Kidney (tissue), 14 donors: Measurements from ENCODE around the gene ZNF547. TPM values are rescaled to one million over a fixed set of nuclear protein-coding genes. Genes with fewer than 3 reads are reported as not detected.

Experiments used
- DNase-seq, 5 donors: peaks; one replicate each; pipeline ENCODE4 v3.0.0-alpha.2; 2013 to 2020
- FAIRE-seq: peaks from 2 replicates; lab custom pipeline; 2012; peaks lifted over from hg19 to GRCh38; lab: Jason Lieb, UNC
- H3K27ac ChIP-seq, 2 donors: one replicate each; pipeline ENCODE4 v1.7.0; 2013; ENCODE audit warnings: low read depth in 2 of 2, low read length in 2 of 2, inconsistent platforms in 1 of 2
- H3K27me3 ChIP-seq: one replicate; pipeline ENCODE4 v1.7.1; 2013; ENCODE audit warnings: low read length, inconsistent platforms; ENCODE audit not compliant: control insufficient read depth, insufficient read depth
- H3K36me3 ChIP-seq, 3 donors: one replicate each; pipeline versions ENCODE4 v1.7.0 to v1.7.1; 2013; ENCODE audit warnings: low read length in 3 of 3, control low read depth in 1 of 3, inconsistent platforms in 1 of 3; ENCODE audit not compliant: insufficient read depth in 3 of 3, control insufficient read depth in 2 of 3
- H3K4me1 ChIP-seq, 3 donors: one replicate each; pipeline versions ENCODE4 v1.7.0 to v1.7.1; 2013; ENCODE audit warnings: low read length in 3 of 3, inconsistent platforms in 1 of 3, low read depth in 1 of 3; ENCODE audit not compliant: control insufficient read depth in 2 of 3, insufficient read depth in 2 of 3
- H3K4me3 ChIP-seq, 3 donors: one replicate each; pipeline versions ENCODE4 v1.7.0 to v1.8.1; 2013; ENCODE audit warnings: low read length in 3 of 3, control low read depth in 1 of 3, inconsistent platforms in 1 of 3
- H3K9ac ChIP-seq, 3 donors: one replicate each; pipeline versions ENCODE4 v1.7.0 to v1.7.1; 2013; ENCODE audit warnings: low read length in 3 of 3, control low read depth in 1 of 3, inconsistent platforms in 1 of 3
- H3K9me3 ChIP-seq, 3 donors: one replicate each; pipeline versions ENCODE4 v1.7.0 to v1.7.1; 2013; ENCODE audit warnings: low read length in 3 of 3, control low read depth in 1 of 3, inconsistent platforms in 1 of 3; ENCODE audit not compliant: control insufficient read depth in 2 of 3, insufficient read depth in 1 of 3
- intact Hi-C: fragments of 100-400 bp; cut with DNase I; formaldehyde crosslinking; loops from one replicate; pipeline ENCODE4 v1.11.1; 2022
- polyA plus RNA-seq: library from polyadenylated mRNA; stranded (reverse); fragments of 350-450 nt; fragmentation: Illumina TruSeq; extraction: RNeasy Lipid Tissue Mini Kit (QIAGEN cat#74804); gene quantifications from one replicate; pipeline ENCODE4 v1.2.3, GENCODE V29; 2014; ENCODE audit warnings: low read depth, low replicate concordance; ENCODE audit not compliant: insufficient read depth
- total RNA-seq: library from RNA; stranded (reverse); fragmentation: NEBNext Ultra II Directional; extraction: Animal tissue kit (Norgen Biotek cat#: 25700); gene quantifications from one replicate; pipeline ENCODE4 v1.2.1, GENCODE V29; 2021
- TF ChIP-seq, protein P1 (sequence below): IDR thresholded peaks from 3 replicates; pipeline ENCODE4 v1.5.1; 2012; ENCODE audit warnings: mild to moderate bottlenecking, moderate library complexity, borderline replicate concordance; ENCODE audit not compliant: insufficient read depth; ENCODE audit errors: extremely low read depth
- donor health status: control.
- donor health status: control.
- donor health status: control.
- donor health status: control.
- donor health status: control.
- donor health status: DM: yes; HTN: yes; CAD: no.
- donor health status: Normal renal cell carcinoma (clear cell type).

The ZNF547 gene
- total and polyA plus RNA-seq, 2 donors from 2014 or later, result 1.3 to 4.1 TPM

- no peaks in the 10 kb centered on the region for H3K36me3 ChIP-seq
- no peak overlapping the region for H3K9ac ChIP-seq
- intact Hi-C loops, result no loop called here
- H3K4me1 ChIP-seq, result no peaks in the 10 kb centered on the region
- TF ChIP-seq, protein P1, sequence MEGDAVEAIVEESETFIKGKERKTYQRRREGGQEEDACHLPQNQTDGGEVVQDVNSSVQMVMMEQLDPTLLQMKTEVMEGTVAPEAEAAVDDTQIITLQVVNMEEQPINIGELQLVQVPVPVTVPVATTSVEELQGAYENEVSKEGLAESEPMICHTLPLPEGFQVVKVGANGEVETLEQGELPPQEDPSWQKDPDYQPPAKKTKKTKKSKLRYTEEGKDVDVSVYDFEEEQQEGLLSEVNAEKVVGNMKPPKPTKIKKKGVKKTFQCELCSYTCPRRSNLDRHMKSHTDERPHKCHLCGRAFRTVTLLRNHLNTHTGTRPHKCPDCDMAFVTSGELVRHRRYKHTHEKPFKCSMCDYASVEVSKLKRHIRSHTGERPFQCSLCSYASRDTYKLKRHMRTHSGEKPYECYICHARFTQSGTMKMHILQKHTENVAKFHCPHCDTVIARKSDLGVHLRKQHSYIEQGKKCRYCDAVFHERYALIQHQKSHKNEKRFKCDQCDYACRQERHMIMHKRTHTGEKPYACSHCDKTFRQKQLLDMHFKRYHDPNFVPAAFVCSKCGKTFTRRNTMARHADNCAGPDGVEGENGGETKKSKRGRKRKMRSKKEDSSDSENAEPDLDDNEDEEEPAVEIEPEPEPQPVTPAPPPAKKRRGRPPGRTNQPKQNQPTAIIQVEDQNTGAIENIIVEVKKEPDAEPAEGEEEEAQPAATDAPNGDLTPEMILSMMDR, result no peak
- H3K4me3 ChIP-seq, result no peak overlapping the region
- no peak overlapping the region for H3K27ac ChIP-seq
- H3K27me3 ChIP-seq, result no peaks in the 10 kb centered on the region
- DNase-seq (no peak), FAIRE-seq (no peak)
- no peaks in the 10 kb centered on the region for H3K9me3 ChIP-seq
Observed at GRCh38 chr19:57338877-57339276, 24.5 kb upstream of the ZNF547 start.

DNA sequence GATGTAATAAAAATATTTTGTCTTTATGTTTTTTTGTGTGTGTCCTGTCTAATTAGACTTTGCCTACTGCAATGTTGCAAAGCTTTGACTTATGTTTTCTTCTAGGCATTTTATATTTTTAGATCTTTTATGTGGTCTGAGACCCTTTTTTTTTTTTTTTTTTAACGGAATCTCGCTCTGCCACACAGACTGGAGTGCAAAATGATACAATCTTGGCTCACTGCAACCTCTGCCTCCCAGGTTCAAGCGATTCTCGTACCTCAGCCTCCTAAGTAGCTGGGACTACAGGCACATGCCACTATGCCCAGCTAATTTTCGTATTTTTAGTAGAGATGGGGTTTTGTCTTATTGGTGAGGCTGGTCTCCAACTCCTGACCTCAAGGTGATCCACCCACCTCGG is 20.8 kb upstream of the ZNF547 start:
- FAIRE-seq, result no peak
- no peak overlapping the region for H3K27ac ChIP-seq
- H3K4me1 ChIP-seq, result no peaks in the 10 kb centered on the region
- no peak for DNase-seq
- H3K9me3 ChIP-seq, result no peaks in the 10 kb centered on the region
- no peak overlapping the region for H3K4me3 ChIP-seq
- intact Hi-C loops, result no loop called here
- H3K36me3 ChIP-seq, result no peaks in the 10 kb centered on the region
- no peaks in the 10 kb centered on the region for H3K27me3 ChIP-seq
- H3K9ac ChIP-seq, result no peak overlapping the region
- TF ChIP-seq, protein P1, result no peak

- H3K4me1 ChIP-seq, result peaks cover 3 to 14% (median 10%) of the 10 kb centered on the region in 3 donors
- DNase-seq, result no peak
- no peak for FAIRE-seq
- peaks cover 0 to under 1% (median under 1%) of the 10 kb centered on the region in 3 donors for H3K36me3 ChIP-seq
- TF ChIP-seq, protein P1, result no peak
- no peaks in the 10 kb centered on the region for H3K27me3 ChIP-seq
- H3K27ac ChIP-seq, result no peak overlapping the region
- no peak overlapping the region for H3K4me3 ChIP-seq
- H3K9me3 ChIP-seq, result no peaks in the 10 kb centered on the region
- no peak overlapping the region for H3K9ac ChIP-seq
- intact Hi-C loops, result no loop called here
Observed at GRCh38 chr19:57348136-57348535, 15.2 kb upstream of the ZNF547 start.
